Stimulated activated CD4-positive, alpha-beta T cell treated with anti-CD3 and anti-CD28 coated beads, Interleukin-12 subunit alpha, Interleukin-12 subunit beta, amount 100 ng/mL, for 24 hours (primary cell): ENCODE results near the gene ARHGAP33.
"Not testable (repeated sequence)": the region's sequence is repeated elsewhere in the genome, so short reads cannot be mapped to it uniquely, and the experiment has no call there.

ENCODE experiments used
- DNase-seq, 2 experiments: peaks; one replicate each; pipeline ENCODE4 v3.0.0-alpha.2; 2020; ENCODE audit warnings: low read depth in 2 of 2

ARHGAP33 gene

DNA sequence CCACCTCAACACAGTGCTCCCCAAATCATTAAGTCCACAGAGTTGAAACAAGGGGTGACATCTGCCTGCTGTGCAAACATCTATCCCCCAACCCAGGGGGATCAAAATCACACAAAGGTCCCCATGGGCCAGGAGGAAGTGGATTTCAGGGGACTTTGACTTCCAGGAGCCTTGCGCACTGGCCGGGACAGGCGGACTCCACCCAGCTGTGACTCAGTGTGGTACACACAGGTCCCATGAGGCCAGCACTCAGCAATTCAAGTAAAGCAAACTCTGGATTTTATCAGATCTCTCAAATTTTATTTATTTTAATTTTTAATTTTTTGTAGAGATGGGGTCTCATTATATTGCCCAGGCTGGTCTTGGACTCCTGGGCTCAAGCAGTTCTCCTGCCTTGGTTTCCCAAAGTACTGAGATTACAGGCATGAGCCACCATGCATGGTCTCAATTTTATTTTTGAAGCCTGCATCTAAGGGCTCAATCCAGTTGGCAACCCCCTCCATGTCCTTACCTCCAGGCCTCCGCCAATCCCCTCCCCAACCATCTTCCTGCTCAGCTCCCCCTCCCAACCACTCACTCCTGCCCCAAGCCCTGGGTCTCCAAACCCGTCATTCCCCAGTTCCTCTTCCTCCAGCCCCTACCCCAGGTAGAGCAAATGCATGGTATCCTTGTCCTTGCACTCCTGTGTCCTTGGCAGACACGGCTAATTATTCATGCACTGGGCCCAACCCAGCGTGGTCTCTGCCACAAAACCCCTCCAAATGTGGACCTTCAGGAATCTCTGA is 18.2 kb downstream of the ARHGAP33 start:
- no peak for DNase-seq

GRCh38 chr19:35795564-35795963 is 20.2 kb downstream of the ARHGAP33 start:
- DNase-seq: not testable (repeated sequence)

DNA sequence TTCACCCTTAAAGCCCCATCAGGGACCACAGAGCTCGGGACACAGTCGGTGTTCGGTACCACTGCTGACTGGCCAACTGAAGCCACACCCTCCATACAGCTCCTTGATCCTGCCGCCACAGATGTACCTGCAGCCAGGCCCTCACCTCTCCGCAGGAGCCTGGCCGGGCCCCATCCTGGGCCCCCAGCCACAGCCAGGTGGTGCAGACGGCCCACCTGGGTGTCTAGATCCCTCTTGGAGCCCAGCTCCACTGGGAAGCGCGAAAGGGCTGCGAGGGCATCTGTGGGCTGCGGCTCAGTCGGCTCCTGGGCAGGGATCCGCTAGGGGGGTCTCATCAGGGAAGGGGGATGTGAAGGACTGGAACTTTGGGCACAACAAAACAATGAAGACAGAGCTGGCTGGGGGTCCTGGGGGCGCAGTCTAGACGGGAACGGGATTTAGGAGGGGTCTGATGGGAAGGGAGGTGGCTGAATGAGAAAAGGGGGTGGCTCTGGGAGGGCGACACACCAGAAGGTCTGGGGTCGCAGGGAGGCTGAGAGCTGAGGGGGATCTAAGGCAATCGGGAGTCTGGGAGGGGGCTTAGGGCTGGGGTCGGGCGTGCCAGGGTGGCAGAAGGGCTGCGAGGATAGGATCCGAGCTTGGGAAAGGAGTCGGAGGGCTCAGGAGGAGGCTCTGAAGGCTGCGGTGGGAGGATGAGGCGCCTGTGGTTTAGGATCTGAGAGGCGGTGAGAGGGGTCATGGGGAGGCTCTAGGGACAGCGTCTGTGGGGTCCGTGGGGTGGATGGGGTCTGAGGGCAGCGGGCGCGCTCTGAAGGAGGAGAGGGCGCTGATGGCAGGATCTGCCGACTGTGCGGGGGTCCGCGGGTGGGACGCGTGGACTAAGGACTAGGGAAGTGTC is 21.5 kb downstream of the ARHGAP33 start:
- DNase-seq: no peak

- peak in 1 of 2 experiments; percentile 12 for DNase-seq
Measured at GRCh38 chr19:35797663-35798062, 22.3 kb downstream of the ARHGAP33 start.

GRCh38 chr19:35801828-35802227 is 26.5 kb downstream of the ARHGAP33 start:
- DNase-seq: no peak

DNA sequence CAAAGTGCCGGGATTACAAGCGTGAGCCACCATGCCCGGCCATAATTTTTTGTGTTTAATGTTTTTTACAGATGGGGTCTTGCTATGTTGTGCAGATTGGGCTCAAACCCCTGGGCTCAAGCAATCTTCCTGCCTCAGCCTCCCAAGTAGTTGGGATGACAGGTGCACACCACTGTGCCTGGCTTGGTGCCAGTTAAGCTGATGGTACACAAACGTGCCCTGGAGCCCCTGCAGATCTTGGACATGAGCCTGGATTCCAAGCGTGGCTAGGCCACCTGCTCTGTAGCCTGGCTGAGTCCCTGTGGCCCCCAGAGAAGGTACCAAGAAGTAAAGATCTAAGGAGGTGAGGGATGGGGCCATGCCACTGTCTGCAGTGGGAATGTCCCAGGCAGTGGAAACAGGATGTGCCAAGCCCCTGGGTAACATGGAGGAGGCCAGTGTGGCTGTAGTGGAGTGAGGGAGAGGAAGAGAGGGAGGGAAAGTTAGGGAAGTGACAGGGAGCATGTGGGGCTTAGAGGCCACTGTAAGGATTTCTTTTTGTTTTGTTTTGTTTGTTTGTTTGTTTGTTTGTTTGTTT is 30.2 kb downstream of the ARHGAP33 start:
- DNase-seq: no peak

DNA sequence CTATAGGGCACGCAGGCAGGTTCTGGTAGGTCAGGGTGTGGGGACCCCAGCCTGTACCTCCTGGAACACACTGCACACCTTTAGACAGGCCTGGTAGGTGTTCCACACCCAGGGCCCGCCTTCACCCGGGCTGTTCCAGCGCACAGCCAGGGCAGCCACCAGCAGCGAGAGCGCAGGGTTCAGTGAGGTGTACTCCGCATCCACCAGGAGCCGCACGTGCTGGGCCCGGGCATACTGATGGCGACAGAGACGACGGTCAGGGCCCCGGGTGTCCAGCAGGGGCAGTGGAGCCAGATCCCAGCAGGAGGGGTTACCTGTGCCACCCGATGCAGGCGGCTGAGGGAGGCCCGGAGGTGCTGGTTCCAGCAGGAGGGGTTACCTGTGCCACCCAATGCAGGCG is 31.2 kb downstream of the ARHGAP33 start:
- DNase-seq: no peak

- no peak for DNase-seq
Measured at GRCh38 chr19:35807633-35808032, 32.3 kb downstream of the ARHGAP33 start.

DNA sequence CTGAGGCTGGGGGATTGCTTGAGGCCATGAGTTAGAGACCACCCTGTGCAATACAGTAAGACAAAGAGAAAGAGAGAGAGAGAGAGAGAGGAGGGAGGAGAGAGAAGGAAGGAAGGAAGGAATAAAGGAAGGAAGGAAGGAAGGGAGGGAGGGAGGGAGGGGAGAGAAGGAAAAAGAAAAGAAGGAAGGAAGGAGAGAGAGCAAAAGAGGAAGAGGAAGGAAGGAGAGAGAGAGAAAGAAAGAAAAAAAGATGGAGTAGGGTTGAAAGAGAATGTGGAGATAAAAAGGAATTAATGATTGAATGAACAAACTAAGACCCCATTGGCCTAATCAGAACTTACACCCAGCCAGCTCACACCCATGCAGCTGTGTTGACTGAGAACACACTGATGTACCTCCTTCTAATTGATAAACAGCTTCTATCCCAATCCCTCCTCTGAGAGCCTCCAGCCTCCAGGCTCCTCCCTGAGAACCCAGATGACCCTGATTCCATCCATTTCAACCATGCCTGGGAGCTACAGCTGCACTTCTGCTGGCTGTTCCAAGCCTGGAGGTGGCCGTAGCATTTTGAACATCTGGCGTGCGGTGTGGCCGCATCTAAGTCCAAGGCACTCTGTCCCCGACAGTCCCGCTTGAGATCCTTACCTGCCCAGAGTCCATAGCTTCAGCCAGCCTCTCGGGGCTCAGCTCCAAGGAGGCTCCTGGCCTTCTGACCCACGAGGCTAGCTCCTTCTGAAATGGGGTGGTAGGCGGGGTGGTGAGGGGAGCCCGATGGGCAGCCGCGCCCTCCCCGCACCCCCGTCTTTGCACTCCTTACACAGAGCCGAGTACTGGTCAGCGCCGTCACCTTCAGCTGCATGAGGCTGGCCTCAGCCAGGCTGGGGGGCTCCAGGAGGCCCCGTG is 36.2 kb downstream of the ARHGAP33 start:
- DNase-seq: no peak

GRCh38 chr19:35812220-35813042 is 37.1 kb downstream of the ARHGAP33 start, which contains the start of gene PRODH2:
Gene PRODH2 (minus strand): TSS chr19:35812845. CDS start chr19:35812805, 40 bp downstream.
- DNase-seq: no peak

GRCh38 chr19:35813043-35813890 is 37.9 kb downstream of the ARHGAP33 start:
- no peak for DNase-seq

GRCh38 chr19:35816262-35816661 is 40.9 kb downstream of the ARHGAP33 start:
- DNase-seq: no peak

DNA sequence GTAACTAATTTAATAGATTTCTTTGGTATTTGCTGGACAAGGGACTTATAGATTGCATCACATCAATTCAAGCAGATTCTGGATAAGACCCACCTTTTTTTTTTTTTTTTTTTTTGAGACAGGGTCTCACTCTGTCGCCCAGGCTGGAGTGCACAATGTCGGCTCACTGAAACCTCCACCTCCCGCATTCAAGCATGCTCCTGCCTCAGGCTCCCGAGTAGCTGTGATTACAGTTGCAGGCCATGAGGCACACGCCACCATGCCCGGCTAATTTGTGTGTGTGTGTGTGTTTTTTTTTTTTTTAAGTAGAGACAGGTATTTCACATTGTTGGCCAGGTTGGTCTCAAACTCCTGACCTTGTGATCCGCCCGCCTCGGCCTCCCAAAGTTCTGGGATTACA is 41.5 kb downstream of the ARHGAP33 start:
- DNase-seq: no peak

DNA sequence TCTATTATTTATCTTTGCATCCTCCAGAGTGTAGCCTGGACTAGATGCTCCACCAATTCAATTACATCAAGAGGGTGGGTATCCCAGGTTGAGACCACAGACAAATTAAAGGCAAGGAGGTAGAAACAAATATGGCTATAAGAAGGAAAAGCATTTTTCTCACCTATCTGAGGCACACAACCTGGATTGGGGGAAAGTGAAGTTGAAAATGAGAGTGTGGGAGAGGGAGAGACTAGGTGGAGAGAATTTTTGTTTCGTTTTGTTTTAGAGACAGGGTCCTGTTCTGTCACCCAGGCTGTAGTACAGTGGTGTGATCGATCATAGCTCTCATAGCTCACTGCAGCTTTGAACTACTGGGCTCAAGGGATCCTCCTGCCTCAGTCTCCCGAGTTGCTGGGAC is 43.1 kb downstream of the ARHGAP33 start:
- DNase-seq: no peak

DNA sequence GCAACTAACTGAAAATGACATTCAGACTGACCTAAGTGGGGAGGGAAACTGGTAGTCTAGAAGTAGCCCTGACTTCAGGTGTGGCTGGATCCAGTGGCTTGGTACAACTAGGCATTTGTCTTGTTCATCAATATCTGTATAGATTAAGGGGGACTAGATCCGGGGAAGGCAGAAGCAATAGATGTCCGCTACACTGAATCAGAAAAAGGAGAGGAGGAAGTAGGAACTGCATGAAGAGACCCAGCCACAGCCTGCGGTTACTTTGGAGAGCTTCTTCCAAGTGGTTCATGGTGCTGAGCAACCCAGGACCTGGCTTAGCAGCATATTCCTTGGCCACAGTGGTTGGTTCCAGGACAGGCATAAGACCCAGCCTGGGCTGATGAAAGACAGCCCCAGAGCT is 47.2 kb downstream of the ARHGAP33 start:
- no peak for DNase-seq

GRCh38 chr19:35824150-35824549 is 48.8 kb downstream of the ARHGAP33 start:
- DNase-seq: no peak

- peak; percentile 20 to 46 for DNase-seq
Measured at GRCh38 chr19:35828692-35829301, 53.4 kb downstream of the ARHGAP33 start.

GRCh38 chr19:35830986-35831385 is 55.6 kb downstream of the ARHGAP33 start:
- DNase-seq: no peak

- no peak for DNase-seq
Measured at GRCh38 chr19:35832054-35832453, 56.7 kb downstream of the ARHGAP33 start.
